Mucosa of stomach (tissue), 1 donor: Measurements from ENCODE around the gene NAALAD2.
"Not testable (repeated sequence)": the region's sequence is repeated elsewhere in the genome, so short reads cannot be mapped to it uniquely, and the experiment has no call there.

Experiments
- H3K27me3 ChIP-seq: one replicate; pipeline ENCODE4 v1.7.0; 2013; ENCODE audit warnings: mild to moderate bottlenecking, low read length; ENCODE audit not compliant: control insufficient read depth, insufficient read depth
- H3K36me3 ChIP-seq: one replicate; pipeline ENCODE4 v1.7.0; 2013; ENCODE audit warnings: low read length; ENCODE audit not compliant: control insufficient read depth, insufficient read depth
- H3K4me1 ChIP-seq: one replicate; pipeline ENCODE4 v1.7.0; 2013; ENCODE audit warnings: mild to moderate bottlenecking, low read length; ENCODE audit not compliant: control insufficient read depth, insufficient read depth
- H3K4me3 ChIP-seq: one replicate; pipeline ENCODE4 v1.7.0; 2013; ENCODE audit warnings: low read length
- H3K9ac ChIP-seq: one replicate; pipeline ENCODE4 v1.7.0; 2013; ENCODE audit warnings: mild to moderate bottlenecking, low read length, moderate library complexity
- H3K9me3 ChIP-seq: one replicate; pipeline ENCODE4 v1.7.0; 2013; ENCODE audit warnings: mild to moderate bottlenecking, low read length, moderate library complexity; ENCODE audit not compliant: control insufficient read depth
- donor health status: Pancreatic carcinoma.

NAALAD2 gene

DNA sequence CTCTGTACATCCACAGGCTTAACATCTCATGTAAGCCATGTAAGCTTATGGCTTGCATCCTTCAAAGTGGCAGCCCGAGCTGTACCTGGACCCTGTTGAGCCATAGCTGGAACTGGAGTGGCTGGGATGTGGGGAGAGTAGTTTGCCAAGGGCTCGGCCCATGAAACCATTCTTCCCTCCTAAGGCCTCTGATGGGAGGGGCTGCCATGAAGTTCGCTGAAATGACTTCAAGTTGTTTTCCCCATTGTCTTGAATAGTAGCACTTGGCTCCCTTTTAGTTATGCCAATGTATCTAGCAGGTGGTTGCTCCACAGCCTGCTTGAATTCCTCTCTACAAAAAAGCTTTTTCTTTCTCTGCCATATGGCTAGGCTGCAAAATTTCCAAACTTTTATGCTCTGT lies 93.6 kb downstream of the NAALAD2 start:
- no peaks in the 10 kb centered on the region for H3K36me3 ChIP-seq
- H3K4me3 ChIP-seq = no peak overlapping the region

DNA sequence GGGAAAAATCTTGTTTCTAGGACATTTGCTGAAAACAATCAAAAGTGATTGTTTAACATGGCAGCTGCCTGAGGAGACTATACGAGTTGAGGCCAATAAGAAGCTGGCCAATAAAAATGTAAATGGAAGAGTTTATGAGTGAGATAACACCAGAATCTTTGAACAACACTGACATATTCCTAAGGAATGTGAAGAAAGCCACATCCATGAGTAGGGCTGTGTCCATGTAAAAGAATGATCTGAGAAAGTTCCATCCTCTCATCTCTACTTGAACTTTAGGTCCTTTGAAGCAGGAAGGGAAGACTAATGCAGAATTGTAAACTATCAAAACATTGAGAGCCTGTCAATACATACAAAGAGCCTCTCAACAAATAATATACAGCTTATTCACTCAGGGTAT lies 95.3 kb downstream of the NAALAD2 start:
- H3K4me1 ChIP-seq = no peaks in the 10 kb centered on the region
- no peak overlapping the region for H3K9ac ChIP-seq
- H3K9me3 ChIP-seq = no peaks in the 10 kb centered on the region
- no peaks in the 10 kb centered on the region for H3K36me3 ChIP-seq
- no peak overlapping the region for H3K4me3 ChIP-seq
- no peaks in the 10 kb centered on the region for H3K27me3 ChIP-seq

More for the DNA sequence above, 93.6 kb downstream of the NAALAD2 start:
- no peaks in the 10 kb centered on the region for H3K9me3 ChIP-seq
- no peaks in the 10 kb centered on the region for H3K4me1 ChIP-seq
- H3K9ac ChIP-seq = no peak overlapping the region
- no peaks in the 10 kb centered on the region for H3K27me3 ChIP-seq

DNA sequence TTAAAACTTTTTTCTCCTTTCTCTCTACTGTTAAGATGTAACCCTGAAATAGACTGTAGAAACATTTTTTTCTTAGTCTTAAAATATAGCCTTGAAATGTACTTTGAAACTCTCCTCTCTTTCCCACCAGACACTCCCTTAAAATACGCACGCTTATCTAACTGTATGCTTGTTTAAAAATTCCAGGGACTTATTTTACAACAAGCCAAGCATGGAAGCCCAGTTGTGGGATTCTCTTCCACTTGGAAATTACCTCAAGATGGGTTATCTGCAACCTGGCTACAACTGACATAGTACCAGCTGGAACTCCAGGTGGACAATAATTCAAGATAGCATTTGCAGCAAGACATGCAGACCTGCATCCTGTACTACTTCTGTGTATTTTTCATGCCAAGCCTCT lies 100.5 kb downstream of the NAALAD2 start:
- no peak overlapping the region for H3K4me3 ChIP-seq
- no peaks in the 10 kb centered on the region for H3K36me3 ChIP-seq
- H3K9ac ChIP-seq = no peak overlapping the region
- H3K9me3 ChIP-seq = no peaks in the 10 kb centered on the region
- no peaks in the 10 kb centered on the region for H3K27me3 ChIP-seq
- H3K4me1 ChIP-seq = peaks cover 3% of the 10 kb centered on the region

DNA sequence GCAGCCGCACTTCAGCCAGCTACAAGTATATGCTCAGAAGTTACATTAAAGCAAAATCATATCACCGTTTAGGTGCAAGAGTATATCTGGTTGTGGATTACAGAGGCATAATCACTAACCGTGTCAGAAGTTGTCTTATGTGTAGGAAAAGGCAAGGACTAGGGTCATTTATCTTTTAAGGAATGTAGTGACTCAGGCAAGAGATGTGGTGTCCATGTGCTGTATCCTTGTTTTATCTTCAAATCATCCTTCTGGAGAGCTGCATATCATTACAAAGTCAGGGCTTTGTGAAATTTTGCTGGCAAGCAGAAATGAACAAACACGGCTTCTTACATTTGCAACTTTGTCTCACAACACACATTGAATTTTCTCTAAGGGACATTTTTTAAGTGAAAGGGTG lies 101.1 kb downstream of the NAALAD2 start:
- Histone ChIP-seq H3K9me3 (no peaks in the 10 kb centered on the region), H3K9ac (no peak overlapping the region), H3K4me1 (peaks cover 3% of the 10 kb centered on the region), H3K36me3 (no peaks in the 10 kb centered on the region), H3K4me3 (no peak overlapping the region), H3K27me3 (no peaks in the 10 kb centered on the region)

DNA sequence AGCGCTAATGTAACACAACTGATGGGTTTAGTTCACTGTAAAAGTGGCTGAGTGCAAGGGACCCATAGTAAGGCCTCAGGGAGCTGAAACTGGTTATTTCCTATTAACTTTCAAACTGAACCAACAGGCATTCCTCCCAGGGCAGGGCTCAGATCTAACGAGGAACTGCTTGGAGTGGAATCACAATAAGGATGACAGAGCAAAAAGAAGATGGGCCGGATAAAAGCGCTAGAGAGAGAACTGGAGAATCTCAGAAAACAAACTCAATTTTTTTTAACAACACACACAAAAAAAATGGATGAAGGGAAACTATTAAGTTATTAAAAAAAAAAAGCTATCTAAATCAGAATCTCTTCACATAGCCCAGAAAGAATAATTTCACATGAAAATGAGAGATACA lies 102.5 kb downstream of the NAALAD2 start:
- Histone ChIP-seq H3K36me3 (no peaks in the 10 kb centered on the region), H3K4me1 (peaks cover 3% of the 10 kb centered on the region), H3K4me3 (no peak overlapping the region), H3K9ac (no peak overlapping the region), H3K9me3 (no peaks in the 10 kb centered on the region), H3K27me3 (no peaks in the 10 kb centered on the region)

DNA sequence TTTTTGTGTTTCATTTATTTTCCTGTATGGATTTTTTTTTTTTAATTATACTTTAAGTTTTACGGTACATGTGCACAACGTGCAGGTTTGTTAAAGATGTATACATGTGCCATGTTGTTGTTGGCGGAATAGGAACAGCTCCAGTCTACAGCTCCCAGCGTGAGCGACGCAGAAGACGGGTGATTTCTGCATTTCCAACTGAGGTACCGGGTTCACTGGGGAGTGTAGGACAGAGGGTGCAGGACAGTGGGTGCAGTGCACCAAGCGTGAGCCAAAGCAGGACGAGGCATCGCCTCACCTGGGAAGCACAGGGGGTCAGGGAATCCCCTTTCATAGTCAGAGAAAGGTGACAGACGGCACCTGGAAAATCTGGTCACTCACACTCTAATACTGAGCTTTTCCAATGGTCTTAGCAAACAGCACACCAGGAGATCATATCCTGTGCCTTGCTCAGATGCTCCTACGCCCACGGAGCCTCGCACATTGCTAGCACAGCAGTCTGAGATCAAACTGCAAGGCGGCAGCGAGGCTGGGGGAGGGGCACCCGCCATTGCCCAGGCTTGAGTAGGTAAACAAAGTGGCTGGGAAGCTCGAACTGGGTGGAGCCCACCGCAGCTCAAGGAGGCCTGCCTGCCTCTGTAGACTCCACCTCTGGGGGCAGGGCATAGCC lies 105.6 kb downstream of the NAALAD2 start:
- not testable (repeated sequence) for H3K27me3 ChIP-seq, H3K4me3 ChIP-seq, H3K36me3 ChIP-seq

DNA sequence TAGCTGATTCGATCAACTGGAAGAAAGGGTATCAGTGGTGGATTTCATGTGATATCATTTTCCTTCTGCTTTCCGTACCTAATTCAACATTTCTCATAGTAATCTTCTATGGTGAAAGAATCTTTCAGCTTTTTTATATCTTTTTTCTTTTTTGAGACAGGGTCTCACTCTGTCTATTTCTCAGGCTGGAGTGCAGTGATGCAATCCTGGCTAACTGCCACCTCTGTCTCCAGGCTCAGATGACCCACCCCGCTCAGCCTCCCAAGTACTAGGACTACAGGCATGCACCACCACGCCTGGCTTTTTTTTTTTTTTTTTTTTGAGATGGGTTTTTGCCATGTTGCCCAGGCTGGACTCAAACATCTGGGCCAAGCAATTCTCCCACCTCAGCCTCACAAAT lies 107.0 kb downstream of the NAALAD2 start:
- Histone ChIP-seq H3K9me3 (no peaks in the 10 kb centered on the region), H3K36me3 (no peaks in the 10 kb centered on the region), H3K27me3 (no peaks in the 10 kb centered on the region), H3K9ac (no peak overlapping the region), H3K4me3 (no peak overlapping the region), H3K4me1 (no peaks in the 10 kb centered on the region)

More for the DNA sequence above, 105.6 kb downstream of the NAALAD2 start:
- H3K9me3 ChIP-seq, H3K4me1 ChIP-seq, H3K9ac ChIP-seq: not testable (repeated sequence)
